Dedifferentiated amniotic fluid mesenchymal stem cell (primary cell): Measurements from ENCODE around the gene COPZ1.

Experiments used
- DNase-seq: peaks from one replicate; pipeline ENCODE4 v3.0.0-alpha.2; 2016; ENCODE audit errors: extremely low spot score

COPZ1 gene

GRCh38 chr12:54359762-54360351, 34.9 kb downstream of the COPZ1 start:
- no peak for DNase-seq

- DNase-seq, result peak; percentile 24
Observed at GRCh38 chr12:54360717-54361456, 36.0 kb downstream of the COPZ1 start.

DNA sequence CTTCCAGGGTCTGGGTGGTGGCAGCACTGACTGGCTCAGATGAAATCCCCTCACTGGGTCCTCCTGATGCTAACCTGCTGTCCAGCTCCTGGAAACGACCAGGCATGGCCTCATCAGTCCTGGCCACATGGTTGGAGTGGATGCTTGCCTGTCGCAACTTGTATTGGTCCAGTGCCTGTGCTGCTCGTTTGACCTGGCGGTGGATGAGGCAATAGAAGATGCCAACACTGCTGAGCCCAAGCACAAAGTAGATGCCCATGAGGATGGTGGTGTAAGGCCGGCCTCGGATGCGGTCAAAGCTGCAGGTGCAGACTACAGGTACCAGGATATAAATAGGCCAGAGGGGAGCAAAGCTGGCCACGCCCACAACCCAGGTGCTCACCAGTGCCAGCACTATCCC, 38.1 kb downstream of the COPZ1 start:
- no peak for DNase-seq

GRCh38 chr12:54363618-54364017, 38.7 kb downstream of the COPZ1 start:
- DNase-seq, result no peak

DNA sequence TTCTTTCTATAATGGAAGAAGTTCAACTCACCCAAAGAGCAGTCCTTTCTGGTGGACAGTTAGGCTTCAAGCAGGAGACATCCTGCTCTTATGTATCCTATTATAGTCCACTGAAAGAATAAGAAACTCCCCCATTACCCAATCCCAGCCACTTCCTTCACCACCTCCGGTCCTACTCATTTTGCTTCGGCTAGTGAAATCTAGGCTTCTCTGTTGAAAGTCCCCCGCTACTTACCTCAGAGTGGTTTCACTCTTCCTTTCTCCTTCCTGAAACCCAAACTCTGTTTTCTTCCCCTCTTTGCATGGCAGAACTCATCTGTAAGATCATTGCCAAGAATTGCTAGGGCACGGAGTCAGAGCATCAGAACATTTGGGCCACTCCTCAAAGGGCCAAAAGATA, 39.5 kb downstream of the COPZ1 start, which contains the start of gene GPR84:
Gene GPR84, minus strand, starts transcription at position 74 of the 400 bp plus-strand sequence. CDS start 635 bp downstream, outside the sequence.
- DNase-seq, result no peak

DNA sequence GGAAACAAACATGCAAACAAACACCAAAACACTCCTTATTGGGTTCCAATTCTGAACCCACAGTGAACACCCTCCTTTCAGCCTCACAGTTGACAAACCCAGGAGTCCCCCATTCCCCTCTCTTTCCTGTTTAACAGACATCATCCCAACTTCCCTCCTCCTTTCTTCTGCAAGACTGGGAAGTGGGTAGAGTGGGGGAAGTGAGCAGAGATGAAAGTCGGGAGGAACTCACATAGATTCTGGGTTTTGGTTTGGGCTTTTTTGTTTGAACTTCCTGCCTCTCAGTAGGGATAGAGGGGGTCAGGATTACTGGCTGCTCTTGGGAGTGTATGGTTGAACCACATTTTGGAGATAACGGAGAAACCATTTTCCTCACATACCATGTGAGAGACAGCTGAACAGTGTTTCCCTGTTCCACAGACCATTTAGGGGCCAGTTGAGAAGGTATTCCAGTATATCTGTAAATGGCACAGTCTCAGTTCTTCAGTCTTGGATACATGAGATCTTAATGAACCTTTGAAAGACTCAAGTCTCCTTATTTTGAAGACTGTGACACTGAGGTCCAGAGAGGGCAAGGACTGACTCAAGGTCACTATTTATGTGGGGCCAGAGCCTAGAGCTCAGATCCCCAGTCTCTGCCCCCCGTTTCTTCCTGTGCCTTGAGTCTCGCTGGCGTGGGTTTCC, 43.2 kb downstream of the COPZ1 start:
- DNase-seq, result no peak

DNA sequence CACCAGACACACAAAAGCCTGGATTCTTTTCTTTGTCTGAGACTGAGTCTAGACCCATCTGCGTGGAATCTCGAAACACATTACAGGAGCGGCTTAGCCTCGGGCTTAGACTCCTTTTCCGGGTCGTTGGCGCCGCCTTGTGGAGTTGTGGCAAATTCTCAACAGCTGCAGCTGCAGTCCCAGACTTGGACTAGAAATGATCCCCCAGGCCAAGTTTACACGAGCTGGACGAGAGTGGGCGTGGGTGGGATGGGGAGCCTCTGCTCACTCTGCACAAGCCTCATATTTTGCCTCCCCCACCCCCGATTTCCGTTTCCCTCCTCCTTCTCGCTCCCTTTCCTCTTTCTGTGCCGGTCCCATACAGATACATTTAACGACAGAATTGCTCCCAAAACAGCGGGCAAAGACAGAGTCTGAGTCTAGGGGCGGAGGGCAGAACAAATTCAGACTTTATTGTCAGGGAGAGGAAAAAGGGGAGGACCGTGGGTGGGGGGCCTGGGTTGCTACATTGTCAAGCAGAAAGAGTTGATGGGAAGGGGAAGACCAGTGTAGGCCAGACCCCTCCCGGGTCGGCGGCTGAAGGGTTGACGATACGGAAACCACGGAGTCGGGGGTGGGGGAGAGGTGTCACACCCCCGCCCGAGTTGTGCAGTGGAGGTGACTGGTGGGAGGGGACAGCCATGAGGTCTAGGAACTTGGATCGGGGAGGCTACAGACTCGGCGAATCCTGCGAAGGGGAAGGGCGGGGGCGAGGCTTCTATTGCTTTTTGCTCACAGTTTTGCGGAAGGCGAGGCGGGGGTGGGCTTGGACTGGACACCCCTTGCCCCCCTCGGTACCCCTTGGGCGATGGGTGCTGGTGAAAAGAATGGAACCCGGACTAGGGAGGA, 44.0 kb downstream of the COPZ1 start:
- DNase-seq, result peak; percentile 93

- DNase-seq, result no peak
Observed at GRCh38 chr12:54369597-54370131, 44.7 kb downstream of the COPZ1 start.

DNA sequence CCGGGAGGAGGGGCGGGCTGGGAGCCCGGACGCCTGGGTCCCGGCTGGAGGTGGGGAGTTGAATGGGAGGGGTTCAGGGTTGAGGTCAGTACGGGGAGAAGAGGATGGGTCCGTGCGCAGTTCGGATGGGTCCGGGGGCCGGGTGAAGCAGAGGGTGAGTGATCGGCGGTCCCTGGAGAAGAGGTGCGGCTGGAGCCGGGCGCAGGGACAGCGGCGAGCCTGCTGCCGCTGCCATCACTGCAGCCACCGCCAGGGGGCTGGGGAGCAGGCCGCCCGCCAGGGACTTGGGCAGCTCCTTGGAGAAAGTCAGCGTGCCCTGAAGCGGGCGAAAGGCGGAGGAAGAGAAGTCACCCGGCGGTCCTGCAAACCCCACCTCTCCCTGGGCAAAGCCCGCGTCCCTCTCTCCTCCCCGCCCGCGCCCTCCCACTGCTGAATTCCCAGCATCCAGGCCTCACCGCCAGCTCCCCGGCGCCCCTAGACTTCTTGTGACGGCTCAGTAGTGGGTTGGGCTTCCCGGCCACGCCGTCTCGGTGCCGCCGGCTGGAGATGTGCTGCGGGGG, 45.3 kb downstream of the COPZ1 start:
- DNase-seq, result peak; percentile 81

GRCh38 chr12:54371328-54372112, 46.6 kb downstream of the COPZ1 start:
- DNase-seq, result no peak

- no peak for DNase-seq
Observed at GRCh38 chr12:54372113-54372806, 47.3 kb downstream of the COPZ1 start.

DNA sequence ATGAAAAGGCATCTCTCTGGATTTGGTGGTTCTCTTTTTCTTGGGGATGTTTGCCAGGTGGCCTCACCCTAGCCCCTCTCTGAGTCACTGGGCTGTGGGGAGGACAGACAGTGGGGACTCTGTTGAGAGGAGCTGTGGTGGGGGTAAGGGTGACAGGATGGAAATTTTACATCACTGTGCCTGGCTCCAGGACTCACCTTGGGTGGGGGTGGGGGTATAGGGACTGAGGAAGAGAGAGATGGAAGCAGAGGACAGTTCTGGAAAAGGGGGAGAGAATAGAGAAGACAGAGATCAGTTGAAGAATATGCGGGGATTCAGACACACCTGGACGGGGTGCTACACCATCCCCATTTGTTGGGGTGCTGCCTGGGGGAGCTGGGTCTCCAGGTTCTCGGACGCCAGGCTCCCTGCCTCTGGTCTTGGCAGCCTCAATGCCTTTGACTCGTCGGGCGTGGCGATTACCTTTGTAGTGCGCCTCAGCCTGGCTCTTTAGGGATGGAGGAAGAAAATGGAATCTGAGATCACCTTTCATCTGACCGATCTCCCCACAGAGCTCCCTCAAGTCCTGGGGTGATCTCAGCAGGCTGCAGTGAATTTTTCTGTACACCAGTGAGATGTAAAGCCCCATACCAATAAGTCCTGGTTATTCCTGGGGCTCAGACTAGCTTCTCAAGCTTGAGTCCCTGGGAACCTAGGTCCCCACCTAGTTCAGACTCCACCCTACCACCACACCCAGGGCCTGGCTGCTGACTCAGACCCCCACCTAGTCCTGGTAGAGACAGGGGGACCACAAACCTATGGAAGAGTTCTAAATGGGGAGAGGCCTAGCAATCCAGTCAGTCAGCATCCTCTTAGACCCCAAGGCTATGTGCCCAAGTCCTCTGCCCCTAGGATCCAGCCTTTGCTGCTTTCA, 49.0 kb downstream of the COPZ1 start:
- DNase-seq, result no peak

DNA sequence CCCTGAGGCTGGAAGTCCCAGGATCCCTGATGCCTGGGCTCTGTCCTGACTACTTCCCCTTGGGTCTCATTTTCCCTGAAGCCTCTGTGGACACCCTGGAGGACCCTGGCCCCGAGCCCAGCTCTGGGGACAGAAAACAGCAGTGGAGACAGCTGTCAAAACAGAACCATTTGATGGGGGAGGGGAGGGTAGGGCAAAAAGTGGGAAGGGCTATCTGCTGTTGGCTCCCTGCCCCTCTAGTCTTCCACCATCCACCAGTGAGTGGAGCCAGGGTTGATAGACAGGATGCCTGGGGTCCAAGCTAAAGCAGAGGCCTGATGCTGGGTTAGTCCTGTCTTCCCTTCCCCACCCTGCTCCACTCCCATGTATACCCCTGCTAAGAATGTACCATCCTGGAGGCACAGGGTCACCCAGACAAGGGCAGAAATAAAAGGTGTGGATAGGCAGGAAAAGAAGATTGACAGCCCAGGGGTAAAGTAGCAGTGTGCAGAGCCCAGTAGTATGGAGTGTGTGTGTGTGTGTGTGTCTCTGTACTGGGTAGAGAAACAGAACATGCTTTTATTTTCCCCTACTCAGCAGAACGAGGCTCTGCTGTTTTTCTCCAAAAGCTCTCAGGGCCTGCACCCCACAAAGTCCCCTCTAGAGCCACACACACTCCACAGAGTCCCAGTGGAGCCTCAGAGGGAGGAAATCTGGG, 49.8 kb downstream of the COPZ1 start:
- DNase-seq, result no peak

DNA sequence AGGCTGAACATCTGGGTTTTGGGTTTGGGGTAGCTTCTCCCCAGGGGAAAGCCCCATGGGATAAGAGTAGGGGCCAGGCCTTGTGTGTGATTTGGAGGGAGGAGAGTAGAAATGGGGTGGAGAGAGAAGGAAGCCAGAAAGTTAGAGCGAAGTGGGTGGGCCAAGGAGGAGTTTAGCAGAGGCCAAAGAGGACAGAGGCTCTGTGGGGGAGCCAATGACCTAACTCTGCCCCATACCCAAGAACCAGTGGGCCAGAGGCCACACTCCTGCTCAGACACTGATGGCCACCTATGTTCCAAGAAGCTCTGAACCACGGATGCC, 50.3 kb downstream of the COPZ1 start:
- DNase-seq, result no peak

DNA sequence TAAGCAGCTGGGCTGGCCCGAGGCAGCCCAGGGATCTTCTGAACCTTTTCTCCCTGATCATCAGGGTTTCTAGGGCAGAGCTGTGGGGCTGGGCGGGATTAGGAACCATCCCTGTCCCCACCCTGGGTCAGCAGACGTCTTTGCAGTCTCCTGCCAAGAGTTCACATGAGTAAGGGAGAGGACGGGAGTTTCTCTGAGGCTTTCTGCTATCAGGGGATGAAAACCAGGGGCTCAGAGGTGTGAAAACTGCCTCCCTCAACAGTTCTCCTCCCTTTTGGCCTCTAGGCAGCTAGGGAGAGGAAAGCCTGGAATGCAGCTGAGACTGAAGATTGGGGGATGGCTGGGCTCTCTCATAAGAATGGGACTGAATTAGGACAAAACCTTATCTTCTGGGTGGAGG, 51.7 kb downstream of the COPZ1 start:
- DNase-seq, result no peak

- DNase-seq, result no peak
Observed at GRCh38 chr12:54377007-54377406, 52.1 kb downstream of the COPZ1 start.

GRCh38 chr12:54377797-54378515, 53.0 kb downstream of the COPZ1 start:
- DNase-seq, result no peak
